NCI-H1694 (cell line): ENCODE measurements around the gene SSH2.
"Not testable (repeated sequence)": the region's sequence is repeated elsewhere in the genome, so short reads cannot be mapped to it uniquely, and the experiment has no call there.

Experiments used
- DNase-seq: peaks from one replicate; lab custom pipeline; 2025; lab: John Stamatoyannopoulos, UW

SSH2 gene

GRCh38 chr17:29874358-29874757 is 55.7 kb downstream of the SSH2 start:
- DNase-seq = not testable (repeated sequence)

- DNase-seq = no peak
These were observed 56.6 kb downstream of the SSH2 start for GRCh38 chr17:29873476-29873875.

GRCh38 chr17:29870836-29871465 is 59.1 kb downstream of the SSH2 start:
- no peak for DNase-seq

GRCh38 chr17:29867643-29868181 is 62.3 kb downstream of the SSH2 start:
- no peak for DNase-seq

GRCh38 chr17:29866746-29867404 is 63.2 kb downstream of the SSH2 start:
- no peak for DNase-seq

- no peak for DNase-seq
These were observed 65.4 kb downstream of the SSH2 start for GRCh38 chr17:29864615-29865014.

GRCh38 chr17:29864123-29864522 is 65.9 kb downstream of the SSH2 start:
- not testable (repeated sequence) for DNase-seq

GRCh38 chr17:29862951-29863350 is 67.1 kb downstream of the SSH2 start:
- DNase-seq = no peak

GRCh38 chr17:29862127-29862526 is 67.9 kb downstream of the SSH2 start:
- no peak for DNase-seq

- DNase-seq = not testable (repeated sequence)
These were observed 70.6 kb downstream of the SSH2 start for GRCh38 chr17:29859445-29859844.

GRCh38 chr17:29857823-29858222 is 72.2 kb downstream of the SSH2 start:
- no peak for DNase-seq

GRCh38 chr17:29857105-29857504 is 72.9 kb downstream of the SSH2 start:
- not testable (repeated sequence) for DNase-seq

GRCh38 chr17:29855686-29856085 is 74.3 kb downstream of the SSH2 start:
- no peak for DNase-seq

- no peak for DNase-seq
These were observed 81.3 kb downstream of the SSH2 start for GRCh38 chr17:29848737-29849136.

- DNase-seq = no peak
These were observed 82.3 kb downstream of the SSH2 start for GRCh38 chr17:29847527-29848400.

GRCh38 chr17:29847118-29847517 is 82.9 kb downstream of the SSH2 start:
- no peak for DNase-seq

- DNase-seq = no peak
These were observed 83.7 kb downstream of the SSH2 start for GRCh38 chr17:29846298-29846697.

- no peak for DNase-seq
These were observed 85.5 kb downstream of the SSH2 start for GRCh38 chr17:29844339-29845048.

- no peak for DNase-seq
These were observed 89.1 kb downstream of the SSH2 start for GRCh38 chr17:29840884-29841283.

- no peak for DNase-seq
These were observed 90.4 kb downstream of the SSH2 start for GRCh38 chr17:29839656-29840055.

GRCh38 chr17:29838961-29839360 is 91.1 kb downstream of the SSH2 start:
- DNase-seq = no peak

GRCh38 chr17:29837531-29837930 is 92.5 kb downstream of the SSH2 start:
- DNase-seq = no peak
